ENCODE measurements around the gene BMP7. TPM values are rescaled to one million over a fixed set of nuclear protein-coding genes. Genes with fewer than 3 reads are reported as not detected.

The BMP7 gene
- total and polyA plus RNA-seq, 2 of the 8 experiments (the other 6 are each of a cell fraction or from before 2014, with no cell fraction given) = 9.2 to 14.7 TPM

GRCh38 chr20:57231951-57232428 is 34.5 kb downstream of the BMP7 start (continued):
- TF ChIP-seq TAF7 (optimal IDR thresholded peaks at IDR 0.05; ENCODE audit: borderline replicate concordance, low read depth, low read length) = no peak
- TF ChIP-seq E2F6 (IDR thresholded peaks at IDR 0.05) = peak; percentile 76; the same call in 1 of the 2 replicates
- 0 out of 2 replicates have a peak, but pooled peaks have one; percentile 39 for TF ChIP-seq POLR2AphosphoS5 (IDR thresholded peaks at IDR 0.05; ENCODE audit: low read depth, low read length)
- TF ChIP-seq, protein P1, sequence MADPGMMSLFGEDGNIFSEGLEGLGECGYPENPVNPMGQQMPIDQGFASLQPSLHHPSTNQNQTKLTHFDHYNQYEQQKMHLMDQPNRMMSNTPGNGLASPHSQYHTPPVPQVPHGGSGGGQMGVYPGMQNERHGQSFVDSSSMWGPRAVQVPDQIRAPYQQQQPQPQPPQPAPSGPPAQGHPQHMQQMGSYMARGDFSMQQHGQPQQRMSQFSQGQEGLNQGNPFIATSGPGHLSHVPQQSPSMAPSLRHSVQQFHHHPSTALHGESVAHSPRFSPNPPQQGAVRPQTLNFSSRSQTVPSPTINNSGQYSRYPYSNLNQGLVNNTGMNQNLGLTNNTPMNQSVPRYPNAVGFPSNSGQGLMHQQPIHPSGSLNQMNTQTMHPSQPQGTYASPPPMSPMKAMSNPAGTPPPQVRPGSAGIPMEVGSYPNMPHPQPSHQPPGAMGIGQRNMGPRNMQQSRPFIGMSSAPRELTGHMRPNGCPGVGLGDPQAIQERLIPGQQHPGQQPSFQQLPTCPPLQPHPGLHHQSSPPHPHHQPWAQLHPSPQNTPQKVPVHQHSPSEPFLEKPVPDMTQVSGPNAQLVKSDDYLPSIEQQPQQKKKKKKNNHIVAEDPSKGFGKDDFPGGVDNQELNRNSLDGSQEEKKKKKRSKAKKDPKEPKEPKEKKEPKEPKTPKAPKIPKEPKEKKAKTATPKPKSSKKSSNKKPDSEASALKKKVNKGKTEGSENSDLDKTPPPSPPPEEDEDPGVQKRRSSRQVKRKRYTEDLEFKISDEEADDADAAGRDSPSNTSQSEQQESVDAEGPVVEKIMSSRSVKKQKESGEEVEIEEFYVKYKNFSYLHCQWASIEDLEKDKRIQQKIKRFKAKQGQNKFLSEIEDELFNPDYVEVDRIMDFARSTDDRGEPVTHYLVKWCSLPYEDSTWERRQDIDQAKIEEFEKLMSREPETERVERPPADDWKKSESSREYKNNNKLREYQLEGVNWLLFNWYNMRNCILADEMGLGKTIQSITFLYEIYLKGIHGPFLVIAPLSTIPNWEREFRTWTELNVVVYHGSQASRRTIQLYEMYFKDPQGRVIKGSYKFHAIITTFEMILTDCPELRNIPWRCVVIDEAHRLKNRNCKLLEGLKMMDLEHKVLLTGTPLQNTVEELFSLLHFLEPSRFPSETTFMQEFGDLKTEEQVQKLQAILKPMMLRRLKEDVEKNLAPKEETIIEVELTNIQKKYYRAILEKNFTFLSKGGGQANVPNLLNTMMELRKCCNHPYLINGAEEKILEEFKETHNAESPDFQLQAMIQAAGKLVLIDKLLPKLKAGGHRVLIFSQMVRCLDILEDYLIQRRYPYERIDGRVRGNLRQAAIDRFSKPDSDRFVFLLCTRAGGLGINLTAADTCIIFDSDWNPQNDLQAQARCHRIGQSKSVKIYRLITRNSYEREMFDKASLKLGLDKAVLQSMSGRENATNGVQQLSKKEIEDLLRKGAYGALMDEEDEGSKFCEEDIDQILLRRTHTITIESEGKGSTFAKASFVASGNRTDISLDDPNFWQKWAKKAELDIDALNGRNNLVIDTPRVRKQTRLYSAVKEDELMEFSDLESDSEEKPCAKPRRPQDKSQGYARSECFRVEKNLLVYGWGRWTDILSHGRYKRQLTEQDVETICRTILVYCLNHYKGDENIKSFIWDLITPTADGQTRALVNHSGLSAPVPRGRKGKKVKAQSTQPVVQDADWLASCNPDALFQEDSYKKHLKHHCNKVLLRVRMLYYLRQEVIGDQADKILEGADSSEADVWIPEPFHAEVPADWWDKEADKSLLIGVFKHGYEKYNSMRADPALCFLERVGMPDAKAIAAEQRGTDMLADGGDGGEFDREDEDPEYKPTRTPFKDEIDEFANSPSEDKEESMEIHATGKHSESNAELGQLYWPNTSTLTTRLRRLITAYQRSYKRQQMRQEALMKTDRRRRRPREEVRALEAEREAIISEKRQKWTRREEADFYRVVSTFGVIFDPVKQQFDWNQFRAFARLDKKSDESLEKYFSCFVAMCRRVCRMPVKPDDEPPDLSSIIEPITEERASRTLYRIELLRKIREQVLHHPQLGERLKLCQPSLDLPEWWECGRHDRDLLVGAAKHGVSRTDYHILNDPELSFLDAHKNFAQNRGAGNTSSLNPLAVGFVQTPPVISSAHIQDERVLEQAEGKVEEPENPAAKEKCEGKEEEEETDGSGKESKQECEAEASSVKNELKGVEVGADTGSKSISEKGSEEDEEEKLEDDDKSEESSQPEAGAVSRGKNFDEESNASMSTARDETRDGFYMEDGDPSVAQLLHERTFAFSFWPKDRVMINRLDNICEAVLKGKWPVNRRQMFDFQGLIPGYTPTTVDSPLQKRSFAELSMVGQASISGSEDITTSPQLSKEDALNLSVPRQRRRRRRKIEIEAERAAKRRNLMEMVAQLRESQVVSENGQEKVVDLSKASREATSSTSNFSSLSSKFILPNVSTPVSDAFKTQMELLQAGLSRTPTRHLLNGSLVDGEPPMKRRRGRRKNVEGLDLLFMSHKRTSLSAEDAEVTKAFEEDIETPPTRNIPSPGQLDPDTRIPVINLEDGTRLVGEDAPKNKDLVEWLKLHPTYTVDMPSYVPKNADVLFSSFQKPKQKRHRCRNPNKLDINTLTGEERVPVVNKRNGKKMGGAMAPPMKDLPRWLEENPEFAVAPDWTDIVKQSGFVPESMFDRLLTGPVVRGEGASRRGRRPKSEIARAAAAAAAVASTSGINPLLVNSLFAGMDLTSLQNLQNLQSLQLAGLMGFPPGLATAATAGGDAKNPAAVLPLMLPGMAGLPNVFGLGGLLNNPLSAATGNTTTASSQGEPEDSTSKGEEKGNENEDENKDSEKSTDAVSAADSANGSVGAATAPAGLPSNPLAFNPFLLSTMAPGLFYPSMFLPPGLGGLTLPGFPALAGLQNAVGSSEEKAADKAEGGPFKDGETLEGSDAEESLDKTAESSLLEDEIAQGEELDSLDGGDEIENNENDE (IDR thresholded peaks at IDR 0.05; ENCODE audit: insufficient replicate concordance, low read length) = peak; percentile 79
- TF ChIP-seq SIX5 (IDR thresholded peaks at IDR 0.05; ENCODE audit: low read depth, low read length) = peak; percentile 42; the same call in 1 of the 2 replicates
- no peak for TF ChIP-seq GTF2F1 (IDR thresholded peaks at IDR 0.05; ENCODE audit: borderline replicate concordance, low read depth, low read length)
- no peak for TF ChIP-seq HDAC6 (IDR thresholded peaks at IDR 0.05; ENCODE audit: low read depth, low read length)
- no peak for TF ChIP-seq SIRT6 (IDR thresholded peaks at IDR 0.05; ENCODE audit: low read length)
- no peak for TF ChIP-seq NRF1 (IDR thresholded peaks at IDR 0.05; ENCODE audit: low read depth, low read length)
- no peak for TF ChIP-seq KDM4A (IDR thresholded peaks at IDR 0.05; ENCODE audit: low read depth, low read length, severe bottlenecking)
- TF ChIP-seq SAP30 (IDR thresholded peaks at IDR 0.05; ENCODE audit: insufficient read depth, insufficient replicate concordance, low read length) = no peak

All from H1 (cell line).